B cell (primary cell): ENCODE results near the gene AOPEP. TPM values are rescaled to one million over a fixed set of nuclear protein-coding genes. Genes with fewer than 3 reads are reported as not detected.

Experiments used
- ATAC-seq: fragments of 200-7000 bp; cut with Tn5 transposase; one replicate; pipeline ENCODE4 v1.10.0; 2021; ENCODE audit warnings: low read depth, mild to moderate bottlenecking, moderate number of reproducible peaks, moderate library complexity
- CTCF ChIA-PET: fragments of 350-600 bp; sonication (Branson Sonifier 250); formaldehyde crosslinking; loops from one replicate; lab custom pipeline; 2021; ENCODE audit warnings: antibody characterized with exemption, inconsistent platforms; lab: Charles Lee
- POLR2A ChIA-PET: fragments of 350-600 bp; sonication (Branson Sonifier 250); formaldehyde crosslinking; loops from one replicate; lab custom pipeline; 2021; ENCODE audit warnings: antibody characterized with exemption; lab: Charles Lee
- DNase-seq: peaks from one replicate; pipeline ENCODE4 v3.0.0; 2013
- H2AFZ ChIP-seq: 2 replicates; pipeline ENCODE4 v1.6.1; 2012; ENCODE audit warnings: mild to moderate bottlenecking, low read depth, low read length; ENCODE audit not compliant: insufficient read depth, poor library complexity, severe bottlenecking
- H3K27ac ChIP-seq, 2 donors: 1 replicate in 1 of 2; 2 replicates in 1 of 2; pipeline ENCODE4 v1.5.1; 2012 to 2013; ENCODE audit warnings: low read length in 2 of 2, mild to moderate bottlenecking in 2 of 2, moderate library complexity in 1 of 2
- H3K27me3 ChIP-seq, 4 experiments: fragments of 200-600 bp in 1 of 4; sonication (generic) in 1 of 4; replicated peaks in 1 of 4; 1 replicate in 2 of 4; 2 replicates in 2 of 4; pipeline versions ENCODE4 v1.6.1 to v1.7.0; 2013 to 2016; ENCODE audit warnings: low read length in 3 of 4, mild to moderate bottlenecking in 2 of 4, mixed read lengths in 1 of 4, moderate library complexity in 1 of 4; ENCODE audit not compliant: insufficient read depth in 4 of 4, control insufficient read depth in 3 of 4; ENCODE audit errors: control extremely low read depth in 1 of 4
- H3K36me3 ChIP-seq, 2 experiments: replicated peaks in 1 of 2; 1 replicate in 1 of 2; 2 replicates in 1 of 2; pipeline versions ENCODE4 v1.6.1 to v1.7.1; 2013; ENCODE audit warnings: low read length in 1 of 2; ENCODE audit not compliant: insufficient read depth in 2 of 2, control insufficient read depth in 1 of 2; ENCODE audit errors: control extremely low read depth in 1 of 2, extremely low read depth in 1 of 2
- H3K4me1 ChIP-seq, 2 donors: fragments of 200-600 bp in 1 of 2; sonication (generic) in 1 of 2; 1 replicate in 1 of 2; 2 replicates in 1 of 2; pipeline versions ENCODE4 v1.5.1 to v1.6.1; 2013 to 2017; ENCODE audit warnings: low read length in 2 of 2; ENCODE audit not compliant: control insufficient read depth in 2 of 2, insufficient read depth in 2 of 2
- H3K4me2 ChIP-seq: replicated peaks from 2 replicates; pipeline ENCODE3; 2012; ENCODE audit warnings: mild to moderate bottlenecking, low read depth, low read length; ENCODE audit not compliant: poor library complexity, severe bottlenecking
- H3K4me3 ChIP-seq, 5 experiments: fragments of 200-600 bp in 1 of 5; sonication (generic) in 1 of 5; 1 replicate in 3 of 5; 2 replicates in 2 of 5; pipeline versions ENCODE4 v1.5.1 to v1.7.0; 2011 to 2016; ENCODE audit warnings: low read length in 4 of 5, mild to moderate bottlenecking in 4 of 5, low read depth in 2 of 5, control low read depth in 1 of 5, moderate library complexity in 1 of 5; ENCODE audit not compliant: insufficient read depth in 1 of 5; ENCODE audit errors: control extremely low read depth in 1 of 5, extremely low read depth in 1 of 5
- H3K79me2 ChIP-seq: fragments of 200-600 bp; sonication (generic); one replicate; pipeline ENCODE4 v1.6.0; 2016; ENCODE audit warnings: low read length; ENCODE audit not compliant: control insufficient read depth, insufficient read depth
- H3K9ac ChIP-seq: fragments of 200-600 bp; sonication (generic); 2 replicates; pipeline ENCODE4 v1.6.1; 2017; ENCODE audit warnings: mild to moderate bottlenecking, low read length, moderate library complexity
- H3K9me3 ChIP-seq, 3 donors: one replicate each; pipeline versions ENCODE4 v1.6.1 to v1.7.1; 2013; ENCODE audit warnings: low read length in 2 of 3; ENCODE audit not compliant: control insufficient read depth in 2 of 3, insufficient read depth in 1 of 3; ENCODE audit errors: control extremely low read depth in 1 of 3
- H4K20me1 ChIP-seq: 2 replicates; pipeline ENCODE4 v1.6.0; 2012; ENCODE audit warnings: mild to moderate bottlenecking, low read length; ENCODE audit not compliant: insufficient read depth, control insufficient read depth, poor library complexity, severe bottlenecking
- H3K27ac Mint-ChIP-seq: one replicate; pipeline ENCODE4 v1.8.0; 2021; ENCODE audit warnings: mixed read lengths
- H3K27me3 Mint-ChIP-seq: one replicate; pipeline ENCODE4 v1.8.0; 2021; ENCODE audit warnings: mixed read lengths
- H3K4me1 Mint-ChIP-seq: one replicate; pipeline ENCODE4 v1.8.0; 2021; ENCODE audit warnings: mixed read lengths
- H3K4me3 Mint-ChIP-seq: one replicate; pipeline ENCODE4 v1.8.0; 2021; ENCODE audit warnings: mixed read lengths
- H3K9me3 Mint-ChIP-seq: one replicate; pipeline ENCODE4 v1.8.0; 2022; ENCODE audit warnings: mixed read lengths; ENCODE audit not compliant: insufficient read depth
- EZH2 ChIP-seq: IDR thresholded peaks from 2 replicates; pipeline ENCODE4 v1.6.1; 2012; ENCODE audit warnings: borderline replicate concordance, low read depth, mild to moderate bottlenecking, moderate library complexity, low read length; ENCODE audit not compliant: insufficient read depth, poor library complexity, severe bottlenecking
- WGBS: methylation state at CpG from one replicate; pipeline ENCODE4 v1.1.5; 2013; ENCODE audit warnings: missing lambda C conversion rate; ENCODE audit not compliant: insufficient coverage; 5-methylcytosine and 5-hydroxymethylcytosine counted together
- intact Hi-C: fragments of 100-400 bp; cut with micrococcal nuclease; formaldehyde crosslinking; loops from one replicate; pipeline ENCODE4 v1.10.0; 2022
- polyA plus RNA-seq: library from polyadenylated mRNA; depleted of rRNA; stranded (reverse); fragments of >200 nt; gene quantifications from 2 replicates; pipeline ENCODE4 v1.2.3, GENCODE V29; 2012
- total RNA-seq, 2 donors: library from RNA; stranded (reverse); fragments of 120-200 nt in 1 of 2; gene quantifications; 1 replicate in 1 of 2; 2 replicates in 1 of 2; pipeline versions ENCODE4 v1.2.3 to v1.2.4, GENCODE V29; 2013 to 2022
- TF ChIP-seq, protein P1 (sequence below): fragments of 200-600 bp; IDR thresholded peaks from one replicate; pipeline ENCODE4 v1.8.0; 2022; ENCODE audit warnings: antibody characterized with exemption, mild to moderate bottlenecking

Gene AOPEP
- total and polyA plus RNA-seq, 2 donors (not counting 1 experiment from before 2014, with no cell fraction given): 5.1 to 35.8 TPM

DNA sequence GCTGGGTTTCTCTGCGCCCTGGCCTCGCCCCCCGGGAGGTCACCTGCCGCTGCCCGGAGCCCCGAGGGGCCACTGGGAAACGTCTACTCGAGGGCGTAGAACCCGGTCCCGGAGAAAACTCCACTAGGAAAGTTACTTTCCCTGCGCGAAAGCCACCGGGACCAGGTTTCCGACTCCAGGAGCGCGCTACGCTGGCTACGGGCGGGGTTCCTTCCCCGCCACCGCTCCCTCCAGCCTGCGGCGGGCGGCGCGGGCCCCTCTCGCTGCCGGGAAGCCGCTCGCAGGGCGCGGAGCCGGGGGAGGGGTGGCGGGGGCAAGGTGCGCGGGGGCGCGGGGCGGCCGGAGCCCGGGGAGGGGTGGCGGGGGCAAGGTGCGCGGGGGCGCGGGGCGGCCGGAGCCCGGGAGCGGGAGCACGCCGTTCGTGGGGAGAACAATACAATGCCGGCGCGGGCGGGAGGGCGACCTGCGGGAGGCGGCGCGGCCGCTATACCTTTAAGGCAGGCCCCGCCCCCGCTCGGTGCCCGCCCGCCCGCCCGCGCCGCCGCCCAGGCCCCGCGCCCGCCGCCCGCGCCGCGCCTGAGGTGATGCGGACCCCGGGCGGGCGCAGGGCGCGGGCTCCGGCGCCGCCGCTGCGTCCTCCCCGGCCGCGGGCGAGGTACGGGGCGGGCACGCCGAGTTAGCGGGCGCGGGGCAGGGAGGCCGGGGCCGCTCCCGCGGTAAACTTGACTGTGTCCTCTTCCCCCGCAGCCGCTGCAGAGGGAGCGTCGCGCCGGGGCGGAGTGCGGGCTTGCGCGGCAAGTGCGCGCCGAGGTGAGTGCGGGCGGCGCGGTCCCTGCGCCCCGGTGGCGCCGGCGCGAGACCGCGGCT, 278.1 kb downstream of the AOPEP start:
- intact Hi-C loops: no loop called here

More for the DNA sequence above, 278.1 kb downstream of the AOPEP start:
- peaks cover 0 to 34% (median 25%) of the 10 kb centered on the region in 4 experiments for H3K27me3 ChIP-seq
- H3K4me1 Mint-ChIP-seq: peaks cover 7% of the 10 kb centered on the region
- DNase-seq: peak; percentile 44
- POLR2A ChIA-PET: no interaction called here
- no peaks in the 10 kb centered on the region for H3K9me3 Mint-ChIP-seq
- ATAC-seq: peak; percentile 77
- peak overlapping the region; percentile 86 for H3K4me2 ChIP-seq
- peak overlapping the region; percentile 90 for H3K4me3 Mint-ChIP-seq
- no peaks in the 10 kb centered on the region for H4K20me1 ChIP-seq
- peaks cover 10 to 12% of the 10 kb centered on the region in 2 donors for H3K4me1 ChIP-seq
- CTCF ChIA-PET: no interaction called here
- no peaks in the 10 kb centered on the region for H3K79me2 ChIP-seq
- H2AFZ ChIP-seq: peak overlapping the region; percentile 54
- H3K27ac Mint-ChIP-seq: no peak overlapping the region
- H3K9ac ChIP-seq: peak overlapping the region; percentile 62
- TF ChIP-seq EZH2: peak; percentile 41
- TF ChIP-seq, protein P1, sequence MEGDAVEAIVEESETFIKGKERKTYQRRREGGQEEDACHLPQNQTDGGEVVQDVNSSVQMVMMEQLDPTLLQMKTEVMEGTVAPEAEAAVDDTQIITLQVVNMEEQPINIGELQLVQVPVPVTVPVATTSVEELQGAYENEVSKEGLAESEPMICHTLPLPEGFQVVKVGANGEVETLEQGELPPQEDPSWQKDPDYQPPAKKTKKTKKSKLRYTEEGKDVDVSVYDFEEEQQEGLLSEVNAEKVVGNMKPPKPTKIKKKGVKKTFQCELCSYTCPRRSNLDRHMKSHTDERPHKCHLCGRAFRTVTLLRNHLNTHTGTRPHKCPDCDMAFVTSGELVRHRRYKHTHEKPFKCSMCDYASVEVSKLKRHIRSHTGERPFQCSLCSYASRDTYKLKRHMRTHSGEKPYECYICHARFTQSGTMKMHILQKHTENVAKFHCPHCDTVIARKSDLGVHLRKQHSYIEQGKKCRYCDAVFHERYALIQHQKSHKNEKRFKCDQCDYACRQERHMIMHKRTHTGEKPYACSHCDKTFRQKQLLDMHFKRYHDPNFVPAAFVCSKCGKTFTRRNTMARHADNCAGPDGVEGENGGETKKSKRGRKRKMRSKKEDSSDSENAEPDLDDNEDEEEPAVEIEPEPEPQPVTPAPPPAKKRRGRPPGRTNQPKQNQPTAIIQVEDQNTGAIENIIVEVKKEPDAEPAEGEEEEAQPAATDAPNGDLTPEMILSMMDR: no peak
- H3K9me3 ChIP-seq: no peaks in the 10 kb centered on the region
- whole genome bisulfite sequencing: under 1% methylated on average over 115 of the region's 133 CpGs
- H3K36me3 ChIP-seq: no peaks in the 10 kb centered on the region
- no peak overlapping the region for H3K27ac ChIP-seq
- peaks cover 38% of the 10 kb centered on the region for H3K27me3 Mint-ChIP-seq
- peak overlapping the region in 4 of 5 experiments; percentile 25 to 56 (median 50) for H3K4me3 ChIP-seq
